Small intestine (tissue), 7 donors: ENCODE measurements around the gene MX2. TPM values are rescaled to one million over a fixed set of nuclear protein-coding genes. Genes with fewer than 3 reads are reported as not detected.
"Not testable (repeated sequence)": the region's sequence is repeated elsewhere in the genome, so short reads cannot be mapped to it uniquely, and the experiment has no call there.

Experiments
- DNase-seq, 2 donors: peaks; one replicate each; pipeline versions ENCODE4 v3.0.0 to v3.0.0-alpha.2; 2013
- FAIRE-seq: peaks from 2 replicates; lab custom pipeline; 2012; peaks lifted over from hg19 to GRCh38; lab: Jason Lieb, UNC
- H3K27ac ChIP-seq, 3 donors: one replicate each; pipeline ENCODE4 v1.5.1; 2013; ENCODE audit warnings: low read length in 2 of 3, mild to moderate bottlenecking in 2 of 3, control low read depth in 1 of 3, inconsistent platforms in 1 of 3, low read depth in 1 of 3, moderate library complexity in 1 of 3
- H3K27me3 ChIP-seq, 3 donors: one replicate each; pipeline ENCODE4 v1.6.1; 2013; ENCODE audit warnings: low read length in 3 of 3, inconsistent platforms in 1 of 3; ENCODE audit not compliant: control insufficient read depth in 3 of 3, insufficient read depth in 3 of 3
- H3K36me3 ChIP-seq, 3 donors: one replicate each; pipeline ENCODE4 v1.6.1; 2013; ENCODE audit warnings: low read length in 3 of 3, inconsistent platforms in 1 of 3, low read depth in 1 of 3, mild to moderate bottlenecking in 1 of 3, moderate library complexity in 1 of 3; ENCODE audit not compliant: control insufficient read depth in 3 of 3, insufficient read depth in 2 of 3
- H3K4me1 ChIP-seq, 3 donors: one replicate each; pipeline ENCODE4 v1.6.1; 2013; ENCODE audit warnings: low read length in 2 of 3, inconsistent platforms in 1 of 3, low read depth in 1 of 3, mild to moderate bottlenecking in 1 of 3, moderate library complexity in 1 of 3; ENCODE audit not compliant: control insufficient read depth in 3 of 3, insufficient read depth in 2 of 3
- H3K4me3 ChIP-seq, 3 donors: one replicate each; pipeline ENCODE4 v1.5.1; 2013; ENCODE audit warnings: low read length in 3 of 3, control low read depth in 1 of 3, inconsistent platforms in 1 of 3, low read depth in 1 of 3, mild to moderate bottlenecking in 1 of 3, moderate library complexity in 1 of 3
- H3K9me3 ChIP-seq, 2 donors: one replicate each; pipeline ENCODE4 v1.6.1; 2013; ENCODE audit warnings: low read depth in 1 of 2, low read length in 1 of 2; ENCODE audit not compliant: control insufficient read depth in 2 of 2, insufficient read depth in 1 of 2
- WGBS, 3 donors: extraction: QIAGEN DNeasy Blood & Tissue Kit; methylation state at CpG; one replicate each; pipeline ENCODE4 v1.1.7; 2013; 5-methylcytosine and 5-hydroxymethylcytosine counted together
- polyA plus RNA-seq, 4 donors: library from polyadenylated mRNA; stranded (reverse) in 3 of 4; unstranded in 1 of 4; fragments of 200-250 nt in 3 of 4; fragments of 120-200 nt in 1 of 4; gene quantifications; one replicate each; pipeline versions ENCODE4 v1.2.1 to v1.2.3, GENCODE V29; 2013
- donor health status: healthy with polysubstance abuse.
- donor health status: control.
- donor health status: control.
- donor health status: Bipolar disorder and iron deficiency.
- donor health status: healthy.

MX2 gene
- polyA plus RNA-seq, 4 donors, result 2.9 to 9.1 (median 5.0) TPM

DNA sequence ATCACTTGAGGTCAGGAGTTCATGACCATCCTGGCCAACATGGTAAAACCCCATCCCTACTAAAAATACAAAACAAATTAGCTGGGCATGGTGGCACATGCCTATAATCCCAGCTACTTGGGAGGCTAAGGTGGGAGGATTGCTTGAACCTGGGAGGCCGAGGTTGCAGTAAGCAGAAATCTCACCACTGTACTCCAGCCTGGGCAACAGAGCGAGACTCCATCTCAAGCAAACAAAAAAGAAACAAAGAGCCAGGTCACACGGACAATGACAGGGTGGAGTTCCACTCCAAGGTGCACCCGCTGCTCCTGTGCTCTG, 2.1 kb upstream of the MX2 start:
- peak in 1 of 2 donors; percentile 88 for DNase-seq
- 13 to 64% (median 32%) methylated on average over 4 of the region's 4 CpGs for WGBS, 3 donors
- not testable (repeated sequence) for H3K9me3 ChIP-seq, H3K27me3 ChIP-seq, FAIRE-seq, H3K36me3 ChIP-seq, H3K4me3 ChIP-seq
- Histone ChIP-seq H3K4me1 (peaks cover 7 to 24% (median 10%) of the 10 kb centered on the region in 3 donors), H3K27ac (peak overlapping the region in 2 of 3 donors; percentile 38 to 98)

DNA sequence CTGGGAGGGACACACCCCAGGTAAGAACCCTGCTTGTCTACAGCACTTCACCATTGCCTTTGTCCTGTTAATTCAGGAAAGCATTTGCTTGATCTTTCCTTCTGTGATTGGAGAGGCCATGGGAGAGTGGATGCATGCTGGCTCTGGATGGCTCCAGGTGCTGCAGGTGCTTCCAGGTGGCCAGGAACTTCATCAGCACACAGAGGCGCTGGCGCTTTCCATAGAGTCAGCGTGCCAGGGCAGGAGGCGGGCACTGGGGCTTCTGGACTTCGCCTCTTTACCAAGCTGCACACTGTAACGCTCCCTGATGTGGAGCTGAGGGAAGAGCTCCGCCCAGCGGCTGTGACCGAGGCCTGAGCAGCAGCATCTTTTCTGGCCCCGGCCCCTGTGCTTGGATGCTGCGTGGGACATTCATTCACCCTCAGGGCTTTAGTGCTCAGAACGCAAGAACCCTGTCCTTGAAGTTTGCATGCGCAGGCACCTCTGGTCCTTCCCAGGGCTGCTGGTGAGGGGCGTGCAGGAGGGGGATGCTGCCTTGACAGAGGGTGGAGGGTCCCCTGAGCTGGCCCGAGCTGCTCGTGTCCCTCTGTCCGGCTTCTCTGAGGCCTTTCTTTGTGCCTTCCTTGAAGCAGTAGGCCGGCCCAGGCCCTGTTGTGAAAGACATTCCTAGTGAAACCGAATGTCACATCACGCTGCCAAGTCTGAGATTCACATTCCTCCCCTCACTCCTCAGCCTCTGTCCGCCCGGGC, 1.6 kb upstream of the MX2 start:
- H3K27ac ChIP-seq, result peak overlapping the region in 2 of 3 donors; percentile 34 to 98
- H3K27me3 ChIP-seq, result no peaks in the 10 kb centered on the region
- no peak overlapping the region for H3K4me3 ChIP-seq
- H3K9me3 ChIP-seq, result no peaks in the 10 kb centered on the region
- no peak for FAIRE-seq
- no peaks in the 10 kb centered on the region for H3K36me3 ChIP-seq
- 23 to 59% (median 39%) methylated on average over 22 of the region's 22 CpGs for WGBS, 3 donors
- peaks cover 7 to 24% (median 10%) of the 10 kb centered on the region in 3 donors for H3K4me1 ChIP-seq
- peak; percentile 51 to 92 for DNase-seq

DNA sequence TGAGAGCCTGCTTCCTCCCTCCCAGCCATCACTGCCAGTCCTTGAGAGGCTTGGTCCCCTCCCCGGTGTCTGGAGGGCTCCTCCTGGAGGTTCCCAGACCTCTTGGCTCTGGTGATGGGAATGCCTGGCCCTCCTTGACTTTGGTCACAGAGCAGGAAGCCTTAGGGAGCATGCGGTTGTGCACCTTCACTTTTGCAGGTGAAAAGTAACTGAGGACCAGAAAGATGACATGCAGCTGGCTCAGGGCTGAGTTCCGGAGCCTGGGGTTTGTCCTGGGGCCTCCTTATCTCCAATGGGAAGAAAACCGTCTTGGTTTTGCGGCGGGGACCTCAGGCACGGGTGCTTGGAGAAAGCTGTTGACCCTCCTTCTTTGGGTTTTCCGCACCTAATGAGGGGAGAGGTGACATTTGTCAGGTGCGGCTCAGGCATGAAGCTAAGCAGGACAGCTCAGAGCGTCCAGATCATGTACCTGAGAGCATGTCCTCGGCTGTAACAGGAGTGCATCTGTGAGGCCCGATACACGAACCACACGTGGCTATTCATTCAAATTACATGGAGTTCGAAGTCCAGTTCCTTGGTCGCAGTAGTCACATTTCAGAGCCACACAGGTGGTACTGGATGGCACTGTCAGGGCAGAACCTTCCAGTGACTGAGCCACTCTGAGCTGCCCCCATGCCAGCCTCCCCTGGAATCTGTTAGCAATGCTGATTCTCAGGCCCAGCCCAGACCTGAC, 608 bp upstream of the MX2 start:
- Histone ChIP-seq H3K36me3 (no peaks in the 10 kb centered on the region), H3K4me3 (no peak overlapping the region), H3K9me3 (no peaks in the 10 kb centered on the region), H3K4me1 (peaks cover 7 to 24% (median 13%) of the 10 kb centered on the region in 3 donors), H3K27ac (peak overlapping the region; percentile 57 to 98 (median 84)), H3K27me3 (no peaks in the 10 kb centered on the region)
- 22 to 68% (median 39%) methylated on average over 16 of the region's 16 CpGs for WGBS, 3 donors
- DNase-seq (peak; percentile 79 to 86), FAIRE-seq (no peak)

DNA sequence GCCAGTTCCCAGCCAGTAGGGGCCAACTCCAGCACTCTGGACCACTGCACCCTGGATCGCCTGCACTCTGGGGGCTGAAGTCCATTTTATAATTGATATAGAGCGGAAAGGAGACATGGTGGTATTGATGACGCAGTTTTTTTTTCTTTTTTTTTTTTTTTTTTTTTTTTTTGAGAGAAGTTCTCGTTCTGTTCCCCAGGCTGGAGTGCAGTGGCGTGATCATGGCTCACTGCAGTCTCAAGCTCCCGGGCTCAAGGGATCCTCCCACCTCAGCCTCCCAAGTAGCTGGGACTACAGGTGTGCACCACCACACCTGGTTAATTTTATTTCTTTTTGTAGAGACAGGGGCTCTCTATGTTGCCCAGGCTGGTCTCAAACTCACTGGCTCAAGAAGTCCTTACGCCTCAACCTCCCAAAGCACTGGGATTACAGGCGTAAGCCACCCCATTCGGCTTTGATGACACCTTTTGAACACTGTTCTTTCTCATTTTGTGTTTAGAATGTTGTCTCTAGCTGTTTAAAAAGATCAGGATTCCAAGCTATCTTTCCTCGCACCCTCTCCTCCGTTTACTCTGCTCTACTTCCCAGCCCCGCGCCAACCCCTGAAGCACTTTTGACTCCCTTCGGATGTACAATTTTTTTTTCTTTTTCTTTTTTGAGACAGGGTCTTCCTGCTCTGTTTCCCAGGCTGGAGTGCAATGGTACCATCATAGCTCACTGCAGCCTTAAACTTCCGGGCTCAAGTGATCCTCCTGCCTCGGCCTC, 960 bp downstream of the MX2 start:
- Histone ChIP-seq H3K9me3 (no peaks in the 10 kb centered on the region), H3K4me1 (peaks cover 13 to 33% (median 13%) of the 10 kb centered on the region in 3 donors), H3K4me3 (peak overlapping the region in 1 of 3 donors; percentile 26), H3K27ac (peak overlapping the region in 2 of 3 donors; percentile 84 to 98), H3K27me3 (no peaks in the 10 kb centered on the region), H3K36me3 (no peaks in the 10 kb centered on the region)
- no peak for DNase-seq
- no peak for FAIRE-seq
- 65 to 72% (median 67%) methylated on average over 16 of the region's 16 CpGs for WGBS, 3 donors

DNA sequence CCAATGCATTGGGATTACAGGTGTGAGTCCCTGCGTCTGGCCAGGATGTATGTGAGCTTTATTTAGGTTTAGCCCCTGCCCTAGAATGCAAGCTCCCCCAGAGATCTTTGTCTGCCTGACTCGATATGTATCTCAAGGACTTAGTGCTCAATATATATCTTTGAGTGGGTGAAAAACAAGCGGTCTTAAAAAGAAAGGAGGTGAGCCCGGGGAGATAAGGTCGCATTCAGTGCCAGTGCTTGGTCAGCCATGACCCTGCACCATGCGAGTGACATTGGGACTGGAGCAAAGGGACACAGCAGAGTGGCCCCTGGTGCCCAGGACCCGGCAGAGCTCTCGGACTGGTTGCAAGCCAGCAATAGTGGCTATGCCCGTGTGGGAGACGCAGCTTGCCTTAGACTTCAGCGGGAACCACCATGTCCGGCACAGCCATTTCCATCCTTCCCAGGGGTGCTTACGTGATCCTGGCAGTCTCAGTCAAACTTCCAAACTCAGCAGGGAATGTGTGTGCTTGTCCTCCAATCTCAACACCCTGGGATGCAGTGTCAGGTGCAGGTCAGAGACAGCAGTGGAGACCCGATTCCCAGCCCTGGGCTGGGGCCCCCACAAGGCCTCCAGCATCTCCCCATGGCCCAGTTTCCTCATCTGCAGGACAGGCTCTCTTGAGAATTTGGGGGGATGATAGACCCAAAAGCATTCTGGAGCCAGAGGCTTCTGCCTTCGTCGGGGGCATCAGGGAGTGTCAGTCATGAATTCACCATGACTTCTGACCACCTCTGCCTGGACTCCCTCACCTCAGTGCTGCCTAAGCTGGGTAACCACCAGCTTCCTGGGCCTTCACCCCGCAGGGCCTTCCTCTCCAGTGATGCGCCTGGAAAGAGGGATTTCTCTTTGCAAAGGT, 1.8 kb downstream of the MX2 start:
- H3K27ac ChIP-seq, result peak overlapping the region in 1 of 3 donors; percentile 98
- H3K4me3 ChIP-seq, result no peak overlapping the region
- no peaks in the 10 kb centered on the region for H3K36me3 ChIP-seq
- H3K27me3 ChIP-seq, result no peaks in the 10 kb centered on the region
- H3K4me1 ChIP-seq, result peaks cover 13 to 38% (median 15%) of the 10 kb centered on the region in 3 donors
- DNase-seq, result no peak
- WGBS, 3 donors, result 93 to 94% (median 93%) methylated on average over 18 of the region's 18 CpGs
- H3K9me3 ChIP-seq, result no peaks in the 10 kb centered on the region
- no peak for FAIRE-seq

DNA sequence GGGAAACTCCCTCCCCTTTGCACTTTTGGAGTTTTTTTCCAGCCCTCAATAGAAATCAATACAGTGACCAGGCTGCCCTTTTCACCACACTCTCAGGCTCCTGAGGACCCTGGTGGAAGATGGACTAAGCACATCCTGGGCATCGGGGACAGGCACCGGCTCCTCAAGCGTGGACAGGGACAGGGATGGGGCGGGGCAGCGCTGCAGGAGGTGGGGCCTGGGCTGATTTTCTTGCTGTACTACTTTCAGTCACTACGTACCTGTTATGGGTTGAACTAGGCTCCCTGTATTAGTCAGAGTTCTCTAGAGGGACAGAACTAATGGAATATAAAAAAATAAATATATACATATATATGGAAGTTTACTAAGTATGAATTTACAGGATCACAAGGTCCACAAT, 2.5 kb downstream of the MX2 start:
- H3K4me3 ChIP-seq, result no peak overlapping the region
- no peaks in the 10 kb centered on the region for H3K27me3 ChIP-seq
- H3K4me1 ChIP-seq, result peaks cover 15 to 44% (median 16%) of the 10 kb centered on the region in 3 donors
- FAIRE-seq, result no peak
- no peak overlapping the region for H3K27ac ChIP-seq
- H3K36me3 ChIP-seq, result no peaks in the 10 kb centered on the region
- WGBS, 3 donors, result 47 to 65% (median 61%) methylated on average over 6 of the region's 6 CpGs
- no peak for DNase-seq
- H3K9me3 ChIP-seq, result no peaks in the 10 kb centered on the region

DNA sequence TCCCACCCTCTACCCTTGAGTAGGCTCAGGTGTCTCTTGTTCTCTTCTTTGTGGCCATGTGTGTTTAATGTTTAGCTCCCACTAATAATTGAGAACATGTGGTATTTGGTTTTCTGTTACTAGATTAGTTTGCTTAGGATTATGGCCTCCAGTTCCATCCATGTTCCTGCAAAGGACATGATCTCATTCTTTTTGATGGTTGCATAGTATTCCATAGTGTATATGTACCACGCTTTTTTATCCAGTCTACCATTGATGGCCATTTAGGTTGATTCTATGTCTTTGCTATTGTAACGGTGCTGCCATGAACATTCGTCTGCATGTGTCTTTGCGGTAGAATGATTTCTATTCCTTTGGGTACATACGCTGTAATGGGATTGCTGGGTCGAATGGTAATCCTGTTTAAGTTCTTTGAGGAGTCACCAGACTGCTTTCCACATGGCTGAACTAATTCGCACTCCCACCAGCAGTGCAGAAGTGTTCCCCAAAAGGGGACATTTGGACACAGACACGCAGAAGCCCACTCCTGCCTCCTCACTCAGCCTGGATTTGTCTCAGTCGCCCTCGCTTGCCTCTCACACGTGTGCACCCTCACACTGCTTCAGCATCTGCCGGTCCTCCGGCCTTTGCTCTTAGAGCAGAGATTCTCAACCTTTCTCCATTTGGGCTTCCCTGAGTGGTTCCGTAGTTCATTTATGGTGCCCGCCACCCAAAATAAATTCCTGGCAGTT, 3.7 kb downstream of the MX2 start:
- FAIRE-seq (no peak), DNase-seq (no peak)
- Histone ChIP-seq H3K27me3 (no peaks in the 10 kb centered on the region), H3K27ac (no peak overlapping the region), H3K36me3 (no peaks in the 10 kb centered on the region), H3K4me1 (peaks cover 15 to 39% (median 22%) of the 10 kb centered on the region in 3 donors), H3K9me3 (no peaks in the 10 kb centered on the region), H3K4me3 (no peak overlapping the region)
- 96 to 97% (median 96%) methylated on average over 15 of the region's 15 CpGs for WGBS, 3 donors
